ENCODE results near the gene KRT15. TPM values are rescaled to one million over a fixed set of nuclear protein-coding genes. Genes with fewer than 3 reads are reported as not detected.

Gene KRT15
- total RNA-seq, 4 donors from 2014 or later: 0.42 to 4.2 (median 0.78) TPM; not detected in 1

DNA sequence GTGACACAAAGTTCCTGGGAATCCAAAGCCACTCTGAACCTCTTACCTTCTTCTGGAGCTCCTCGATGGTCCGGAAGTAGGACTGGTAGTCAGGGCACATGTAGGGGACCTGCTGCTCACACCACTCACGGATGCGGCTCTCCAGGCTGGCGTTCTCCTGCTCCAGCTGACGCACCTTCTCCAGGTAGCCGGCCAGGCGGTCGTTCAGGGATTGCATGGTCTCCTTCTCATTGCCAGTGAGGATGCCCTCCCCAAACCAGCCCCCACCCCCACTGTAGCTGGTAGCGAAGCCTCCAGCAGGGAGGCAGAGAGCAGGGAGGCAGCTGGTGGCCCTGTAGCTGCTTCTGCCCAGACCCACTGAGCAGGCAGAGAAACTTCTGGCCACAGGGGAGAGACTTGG lies 38.1 kb downstream of the KRT15 start:
- no peak overlapping the region for H3K4me3 ChIP-seq
- H3K36me3 ChIP-seq: no peaks in the 10 kb centered on the region
- no peak for TF ChIP-seq POLR2A (IDR thresholded peaks at IDR 0.05)
- no peak for TF ChIP-seq EP300 (IDR thresholded peaks at IDR 0.05)
- TF ChIP-seq, protein P1, sequence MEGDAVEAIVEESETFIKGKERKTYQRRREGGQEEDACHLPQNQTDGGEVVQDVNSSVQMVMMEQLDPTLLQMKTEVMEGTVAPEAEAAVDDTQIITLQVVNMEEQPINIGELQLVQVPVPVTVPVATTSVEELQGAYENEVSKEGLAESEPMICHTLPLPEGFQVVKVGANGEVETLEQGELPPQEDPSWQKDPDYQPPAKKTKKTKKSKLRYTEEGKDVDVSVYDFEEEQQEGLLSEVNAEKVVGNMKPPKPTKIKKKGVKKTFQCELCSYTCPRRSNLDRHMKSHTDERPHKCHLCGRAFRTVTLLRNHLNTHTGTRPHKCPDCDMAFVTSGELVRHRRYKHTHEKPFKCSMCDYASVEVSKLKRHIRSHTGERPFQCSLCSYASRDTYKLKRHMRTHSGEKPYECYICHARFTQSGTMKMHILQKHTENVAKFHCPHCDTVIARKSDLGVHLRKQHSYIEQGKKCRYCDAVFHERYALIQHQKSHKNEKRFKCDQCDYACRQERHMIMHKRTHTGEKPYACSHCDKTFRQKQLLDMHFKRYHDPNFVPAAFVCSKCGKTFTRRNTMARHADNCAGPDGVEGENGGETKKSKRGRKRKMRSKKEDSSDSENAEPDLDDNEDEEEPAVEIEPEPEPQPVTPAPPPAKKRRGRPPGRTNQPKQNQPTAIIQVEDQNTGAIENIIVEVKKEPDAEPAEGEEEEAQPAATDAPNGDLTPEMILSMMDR (IDR thresholded peaks at IDR 0.05): no peak
- H3K27ac ChIP-seq: no peak overlapping the region
- no peaks in the 10 kb centered on the region for H3K9me3 ChIP-seq
- no peaks in the 10 kb centered on the region for H3K27me3 ChIP-seq
- H3K4me1 ChIP-seq: no peaks in the 10 kb centered on the region
- no peak for DNase-seq (ENCODE audit: low spot score in 2 of 2)
- 98% methylated on average over 9 to 10 of the region's 10 CpGs for WGBS, 2 donors

DNA sequence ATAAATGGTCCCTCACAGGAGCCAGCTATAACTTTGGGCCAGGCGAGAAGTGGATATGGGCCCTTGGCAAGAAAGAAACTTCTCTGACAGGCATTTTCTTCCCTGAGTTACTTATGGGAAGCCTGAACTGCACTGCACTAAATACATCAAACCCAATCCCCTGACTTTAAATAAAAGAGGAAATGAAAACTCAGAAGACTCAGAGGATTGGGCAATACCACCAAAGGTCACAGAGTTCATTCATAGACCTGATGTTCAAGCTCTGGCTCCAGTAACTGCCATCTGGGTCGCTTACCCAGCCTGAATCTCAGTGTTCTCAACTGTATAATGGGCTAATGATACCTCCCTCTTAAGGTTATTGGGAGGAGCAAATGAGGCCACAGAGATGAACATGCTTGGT lies 38.6 kb downstream of the KRT15 start:
- Histone ChIP-seq H3K4me1 (no peaks in the 10 kb centered on the region), H3K9me3 (no peaks in the 10 kb centered on the region), H3K27me3 (no peaks in the 10 kb centered on the region), H3K36me3 (no peaks in the 10 kb centered on the region), H3K4me3 (no peak overlapping the region), H3K27ac (no peak overlapping the region)
- TF ChIP-seq POLR2A (IDR thresholded peaks at IDR 0.05): no peak
- 49 to 71% methylated on average over 2 of the region's 2 CpGs for WGBS, 2 donors
- no peak for DNase-seq (ENCODE audit: low spot score in 2 of 2)

DNA sequence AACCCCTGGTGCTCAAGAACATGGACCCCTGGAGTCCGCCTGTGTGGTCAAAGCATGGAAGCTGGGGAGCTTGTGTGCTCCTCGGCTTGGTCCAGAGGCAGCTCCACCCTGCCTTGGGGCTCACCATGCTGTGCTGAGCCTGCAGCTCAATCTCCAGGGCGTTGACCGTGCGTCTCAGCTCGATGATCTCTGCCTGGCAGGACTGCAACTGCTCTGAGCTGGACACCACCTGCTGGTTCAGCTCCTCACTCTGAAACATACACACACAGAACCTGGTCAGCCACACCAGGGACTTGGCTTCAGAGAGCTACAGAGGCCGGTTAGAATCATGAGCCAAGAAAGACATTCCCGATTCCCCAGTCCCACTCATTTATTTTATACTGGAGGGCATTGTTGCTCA lies 40.5 kb downstream of the KRT15 start:
- H3K9me3 ChIP-seq: peaks cover 0 to 4% (median 0%) of the 10 kb centered on the region in 4 donors
- DNase-seq (ENCODE audit: low spot score in 2 of 2): no peak
- TF ChIP-seq EP300 (IDR thresholded peaks at IDR 0.05) (no peak), POLR2A (IDR thresholded peaks at IDR 0.05) (no peak)
- TF ChIP-seq, protein P1 (IDR thresholded peaks at IDR 0.05): no peak
- H3K4me3 ChIP-seq: no peak overlapping the region
- 68 to 84% methylated on average over 4 to 7 of the region's 8 CpGs for WGBS, 2 donors
- no peaks in the 10 kb centered on the region for H3K27me3 ChIP-seq
- H3K4me1 ChIP-seq: no peaks in the 10 kb centered on the region
- H3K27ac ChIP-seq: no peak overlapping the region
- no peaks in the 10 kb centered on the region for H3K36me3 ChIP-seq

DNA sequence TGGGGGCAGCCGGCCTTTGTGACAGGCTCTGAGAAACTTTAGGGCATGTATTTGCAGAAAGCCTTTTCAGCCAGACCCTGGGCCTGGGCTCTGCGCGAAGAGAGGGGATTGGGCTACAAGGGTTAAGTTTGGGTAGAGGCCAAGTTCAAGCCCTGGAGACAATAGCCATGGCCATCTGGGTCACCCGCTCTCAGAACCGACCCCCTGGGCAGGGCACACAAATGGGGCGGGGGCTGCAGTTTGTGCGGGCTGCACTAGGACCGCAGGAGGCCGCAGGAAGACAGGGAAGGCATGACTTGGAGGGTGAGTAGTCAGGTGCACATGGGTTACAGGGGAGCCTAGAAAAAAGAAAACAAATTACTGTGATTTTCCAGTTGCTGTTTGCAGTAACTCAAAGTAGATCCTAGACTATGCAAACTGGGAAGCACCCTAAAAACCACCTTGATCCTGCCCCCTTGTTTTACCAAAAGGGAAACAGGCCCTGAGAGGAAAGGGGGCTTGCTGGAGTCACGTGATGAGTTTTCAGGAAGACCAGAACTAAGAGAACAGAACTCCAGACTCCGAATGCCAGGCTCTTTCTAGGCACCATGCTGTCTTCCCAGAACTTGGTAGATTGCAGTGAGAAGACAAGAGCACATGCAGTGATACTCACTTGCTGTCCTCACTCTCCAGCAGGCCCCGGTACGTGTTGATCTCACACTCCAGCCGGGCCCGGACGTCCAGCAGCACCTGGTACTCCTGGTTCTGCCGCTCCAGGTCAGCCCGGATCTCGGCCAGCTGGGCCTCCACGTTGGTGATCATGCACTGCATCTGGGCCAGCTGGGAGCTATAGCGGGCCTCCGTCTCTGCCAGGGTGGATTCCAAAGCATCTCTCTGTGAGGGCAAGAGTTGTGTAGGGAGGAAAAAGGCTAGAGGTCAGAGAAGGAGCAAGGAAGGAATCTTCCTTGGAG lies 41.5 kb downstream of the KRT15 start:
- Histone ChIP-seq H3K36me3 (no peaks in the 10 kb centered on the region), H3K4me1 (no peaks in the 10 kb centered on the region), H3K4me3 (no peak overlapping the region), H3K27ac (peak overlapping the region in 1 of 4 donors; percentile 17), H3K9me3 (peaks cover 0 to 4% (median 0%) of the 10 kb centered on the region in 4 donors), H3K27me3 (no peaks in the 10 kb centered on the region)
- TF ChIP-seq, protein P1 (IDR thresholded peaks at IDR 0.05): no peak
- TF ChIP-seq EP300 (IDR thresholded peaks at IDR 0.05) (no peak), POLR2A (IDR thresholded peaks at IDR 0.05) (no peak)
- no peak for DNase-seq (ENCODE audit: low spot score in 2 of 2)
- 59 to 63% methylated on average over 22 of the region's 22 CpGs for WGBS, 2 donors

DNA sequence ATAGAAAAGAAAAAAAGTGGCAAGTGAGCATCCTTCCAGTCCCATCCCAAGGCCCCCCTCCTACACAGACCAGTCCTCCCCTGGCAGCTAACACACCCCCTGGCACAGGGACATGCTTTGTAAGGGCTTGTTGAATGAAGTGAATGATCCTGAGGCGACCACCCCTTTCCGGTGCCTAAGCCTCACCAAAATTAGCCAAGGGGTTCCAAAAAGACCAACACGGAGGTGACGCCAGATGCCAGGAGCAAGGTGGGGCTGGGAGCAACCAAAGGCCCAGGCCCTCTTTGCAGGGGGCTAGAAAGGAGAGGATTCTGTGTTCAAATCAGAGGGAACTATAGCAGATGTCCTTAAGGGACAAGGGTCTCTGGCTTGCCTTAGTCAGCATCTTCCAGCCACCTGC lies 43.3 kb downstream of the KRT15 start:
- peaks cover 0 to 4% (median 0%) of the 10 kb centered on the region in 4 donors for H3K9me3 ChIP-seq
- TF ChIP-seq, protein P1 (IDR thresholded peaks at IDR 0.05): no peak
- TF ChIP-seq EP300 (IDR thresholded peaks at IDR 0.05): no peak
- TF ChIP-seq POLR2A (IDR thresholded peaks at IDR 0.05): no peak
- H3K27me3 ChIP-seq: no peaks in the 10 kb centered on the region
- DNase-seq (ENCODE audit: low spot score in 2 of 2): no peak
- WGBS, 2 donors: 96 to 100% methylated on average over 2 to 4 of the region's 4 CpGs
- H3K4me3 ChIP-seq: no peak overlapping the region
- H3K27ac ChIP-seq: no peak overlapping the region
- no peaks in the 10 kb centered on the region for H3K4me1 ChIP-seq
- H3K36me3 ChIP-seq: no peaks in the 10 kb centered on the region

Data from tibial nerve (tissue), 4 donors.